GM12878 (cell line): Measurements from ENCODE around the gene TMEM235.

Experiments used
- CTCF ChIP-seq, 3 experiments: IDR thresholded peaks in 2 of 3; conservative IDR thresholded peaks in 1 of 3; 2 replicates each; pipeline ENCODE4 v1.5.1; 2011; ENCODE audit warnings: low read depth in 3 of 3, low read length in 3 of 3, mild to moderate bottlenecking in 3 of 3, control low read depth in 2 of 3, moderate library complexity in 2 of 3, inconsistent platforms in 1 of 3, mixed read lengths in 1 of 3; ENCODE audit not compliant: control insufficient read depth in 2 of 3, insufficient read depth in 1 of 3; ENCODE audit errors: extremely low read depth in 1 of 3
- NRF1 ChIP-seq: conservative IDR thresholded peaks from 2 replicates; pipeline ENCODE4 v1.6.1; 2011; ENCODE audit warnings: mild to moderate bottlenecking, low read depth, low read length, improper control_type of control experiment

GRCh38 chr17:78281249-78281845, 49.9 kb downstream of the TMEM235 start:
- TF ChIP-seq NRF1 (no peak), CTCF (IDR thresholded peaks at IDR 0.05 in 2 of 3, conservative IDR thresholded peaks at IDR 0.05 in 1 of 3; ENCODE audit: control insufficient read depth in 2 of 3, extremely low read depth in 1 of 3, insufficient read depth in 1 of 3, low read depth in 3 of 3, low read length in 3 of 3) (no peak)
